HepG2 (cell line): ENCODE measurements around the gene ARL16. TPM values are rescaled to one million over a fixed set of nuclear protein-coding genes. Genes with fewer than 3 reads are reported as not detected.

Source experiments
- ATRX ChIP-seq: sonication (generic); formaldehyde crosslinking; IDR thresholded peaks from 2 replicates; pipeline ENCODE4 v1.4.0; 2020; ENCODE audit warnings: missing genetic modification reagents, borderline replicate concordance
- CBX2 ChIP-seq, 2 experiments: fragments of 200-600 bp in 1 of 2; sonication (generic); formaldehyde crosslinking in 1 of 2; IDR thresholded peaks; 2 replicates each; pipeline versions ENCODE4 v1.7.0 to v1.8.1; 2018 to 2022; ENCODE audit warnings: low read depth in 2 of 2, low read length in 1 of 2, mild to moderate bottlenecking in 1 of 2, missing genetic modification reagents in 1 of 2
- DNMT1 ChIP-seq: sonication (generic); formaldehyde crosslinking; IDR thresholded peaks from 2 replicates; pipeline ENCODE4 v1.5.1; 2020; ENCODE audit warnings: mild to moderate bottlenecking, missing genetic modification reagents
- FOXM1 ChIP-seq: sonication (generic); formaldehyde crosslinking; IDR thresholded peaks from 2 replicates; pipeline ENCODE4 v1.5.0; 2020; ENCODE audit warnings: missing genetic modification reagents
- IKZF4 ChIP-seq: sonication (generic); formaldehyde crosslinking; IDR thresholded peaks from 2 replicates; pipeline ENCODE4 v1.5.1; 2020; ENCODE audit warnings: borderline replicate concordance, mild to moderate bottlenecking, low read depth, missing genetic modification reagents; ENCODE audit errors: not compliant biosample characterization
- RARG ChIP-seq: sonication (generic); formaldehyde crosslinking; IDR thresholded peaks from 2 replicates; pipeline ENCODE4 v1.4.0; 2020; ENCODE audit warnings: low read depth, mild to moderate bottlenecking, missing genetic modification reagents
- SATB2 ChIP-seq: sonication (generic); formaldehyde crosslinking; IDR thresholded peaks from 2 replicates; pipeline ENCODE4 v1.5.0; 2020; ENCODE audit warnings: missing genetic modification reagents
- SIX1 ChIP-seq: sonication (generic); formaldehyde crosslinking; IDR thresholded peaks from 2 replicates; pipeline ENCODE4 v1.4.0; 2020; ENCODE audit warnings: missing genetic modification reagents, borderline replicate concordance
- SNAI1 ChIP-seq: sonication (generic); formaldehyde crosslinking; IDR thresholded peaks from 2 replicates; pipeline ENCODE4 v1.5.0; 2020; ENCODE audit warnings: mild to moderate bottlenecking, missing genetic modification reagents, borderline replicate concordance
- WIZ ChIP-seq: sonication (generic); formaldehyde crosslinking; IDR thresholded peaks from 2 replicates; pipeline ENCODE4 v1.5.1; 2020; ENCODE audit warnings: mild to moderate bottlenecking, missing genetic modification reagents
- ZNF20 ChIP-seq: sonication (generic); formaldehyde crosslinking; IDR thresholded peaks from 2 replicates; pipeline ENCODE4 v1.4.0; 2020; ENCODE audit warnings: mild to moderate bottlenecking, moderate library complexity, missing genetic modification reagents
- ZNF292 ChIP-seq: sonication (generic); formaldehyde crosslinking; IDR thresholded peaks from 2 replicates; pipeline ENCODE4 v1.8.1; 2022; ENCODE audit warnings: mild to moderate bottlenecking, low read depth, missing genetic modification reagents, borderline replicate concordance
- ZNF431 ChIP-seq: sonication (generic); formaldehyde crosslinking; IDR thresholded peaks from 2 replicates; pipeline ENCODE4 v1.9.0; 2022; ENCODE audit warnings: missing genetic modification reagents, low read depth, mild to moderate bottlenecking, borderline replicate concordance
- ZNF557 ChIP-seq: sonication (generic); formaldehyde crosslinking; IDR thresholded peaks from 2 replicates; pipeline ENCODE4 v1.4.0; 2020; ENCODE audit warnings: missing genetic modification reagents
- ZZZ3 ChIP-seq: sonication (generic); formaldehyde crosslinking; IDR thresholded peaks from 2 replicates; pipeline ENCODE4 v1.4.0; 2020; ENCODE audit warnings: missing genetic modification reagents, mild to moderate bottlenecking, borderline replicate concordance
- polyA plus RNA-seq, 8 experiments: library from polyadenylated mRNA; depleted of rRNA in 3 of 8; stranded (reverse) in 7 of 8; unstranded in 1 of 8; fragments of >200 nt; fragmentation: Illumina TruSeq in 4 of 8; extraction: Trizol in 4 of 8; gene quantifications; 2 replicates each; pipeline versions ENCODE4 v1.2.1 to v1.2.3, GENCODE V29; 2011 to 2016; ENCODE audit warnings: low read depth in 4 of 8, missing spikeins in 1 of 8, mixed read lengths in 1 of 8; ENCODE audit not compliant: insufficient read depth in 1 of 8
- total RNA-seq, 5 experiments: library from RNA; depleted of rRNA; stranded (reverse); fragments of >200 nt; fragmentation: Illumina TruSeq; extraction: Trizol; gene quantifications; 2 replicates each; pipeline ENCODE4 v1.2.3, GENCODE V29; 2016; ENCODE audit warnings: low read depth in 1 of 5
- TF ChIP-seq, protein P1 (sequence below): sonication (generic); formaldehyde crosslinking; IDR thresholded peaks from 2 replicates; pipeline ENCODE4 v1.4.0; 2020; ENCODE audit warnings: low read depth, missing genetic modification reagents
- TF ChIP-seq, protein P2 (sequence below): sonication (generic); formaldehyde crosslinking; IDR thresholded peaks from 2 replicates; pipeline ENCODE4 v1.4.0; 2020; ENCODE audit warnings: mild to moderate bottlenecking, missing genetic modification reagents
- TF ChIP-seq, protein P3 (sequence below): sonication (generic); formaldehyde crosslinking; IDR thresholded peaks from 2 replicates; pipeline ENCODE4 v1.4.0; 2020; ENCODE audit warnings: mild to moderate bottlenecking, missing genetic modification reagents

Gene ARL16
- total and polyA plus RNA-seq, 2 of the 13 experiments (the other 11 are each of a cell fraction or from before 2014, with no cell fraction given): 20.8 to 30.8 TPM

DNA sequence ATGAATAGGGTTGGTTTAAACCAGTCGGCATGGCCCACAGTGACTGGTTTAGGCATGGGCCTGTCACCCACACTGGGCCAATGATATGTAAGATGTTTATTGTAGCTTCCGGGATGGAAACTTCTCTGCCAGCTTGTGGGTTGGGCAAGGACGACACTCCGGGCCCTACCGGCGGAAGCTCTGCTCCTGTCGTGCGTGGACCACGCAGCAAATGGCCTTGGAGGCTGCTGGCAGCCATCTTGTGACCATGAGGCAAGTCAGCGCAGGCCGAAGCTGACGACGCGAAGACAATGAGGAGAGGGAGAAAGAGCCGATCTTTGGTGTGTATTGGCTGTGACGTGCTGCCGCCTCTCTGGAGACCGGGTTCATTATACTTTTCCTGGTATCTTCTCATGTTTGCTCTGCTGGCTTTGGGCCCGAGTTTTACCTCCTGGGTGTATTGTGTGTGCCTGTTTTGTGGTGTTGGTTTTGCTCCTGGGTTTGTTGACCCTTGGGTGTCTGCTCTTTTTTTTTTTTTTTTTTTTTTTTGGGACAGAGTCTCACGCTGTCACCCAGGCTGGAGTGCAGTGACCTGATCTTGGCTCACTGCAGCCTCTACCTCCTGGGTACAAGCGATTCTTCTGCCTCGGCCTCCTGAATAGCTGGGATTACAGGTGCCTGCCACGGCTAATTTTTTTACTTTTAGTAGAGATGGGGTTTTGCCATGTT lies 43.9 kb upstream of the ARL16 start (continued):
- TF ChIP-seq, protein P1, sequence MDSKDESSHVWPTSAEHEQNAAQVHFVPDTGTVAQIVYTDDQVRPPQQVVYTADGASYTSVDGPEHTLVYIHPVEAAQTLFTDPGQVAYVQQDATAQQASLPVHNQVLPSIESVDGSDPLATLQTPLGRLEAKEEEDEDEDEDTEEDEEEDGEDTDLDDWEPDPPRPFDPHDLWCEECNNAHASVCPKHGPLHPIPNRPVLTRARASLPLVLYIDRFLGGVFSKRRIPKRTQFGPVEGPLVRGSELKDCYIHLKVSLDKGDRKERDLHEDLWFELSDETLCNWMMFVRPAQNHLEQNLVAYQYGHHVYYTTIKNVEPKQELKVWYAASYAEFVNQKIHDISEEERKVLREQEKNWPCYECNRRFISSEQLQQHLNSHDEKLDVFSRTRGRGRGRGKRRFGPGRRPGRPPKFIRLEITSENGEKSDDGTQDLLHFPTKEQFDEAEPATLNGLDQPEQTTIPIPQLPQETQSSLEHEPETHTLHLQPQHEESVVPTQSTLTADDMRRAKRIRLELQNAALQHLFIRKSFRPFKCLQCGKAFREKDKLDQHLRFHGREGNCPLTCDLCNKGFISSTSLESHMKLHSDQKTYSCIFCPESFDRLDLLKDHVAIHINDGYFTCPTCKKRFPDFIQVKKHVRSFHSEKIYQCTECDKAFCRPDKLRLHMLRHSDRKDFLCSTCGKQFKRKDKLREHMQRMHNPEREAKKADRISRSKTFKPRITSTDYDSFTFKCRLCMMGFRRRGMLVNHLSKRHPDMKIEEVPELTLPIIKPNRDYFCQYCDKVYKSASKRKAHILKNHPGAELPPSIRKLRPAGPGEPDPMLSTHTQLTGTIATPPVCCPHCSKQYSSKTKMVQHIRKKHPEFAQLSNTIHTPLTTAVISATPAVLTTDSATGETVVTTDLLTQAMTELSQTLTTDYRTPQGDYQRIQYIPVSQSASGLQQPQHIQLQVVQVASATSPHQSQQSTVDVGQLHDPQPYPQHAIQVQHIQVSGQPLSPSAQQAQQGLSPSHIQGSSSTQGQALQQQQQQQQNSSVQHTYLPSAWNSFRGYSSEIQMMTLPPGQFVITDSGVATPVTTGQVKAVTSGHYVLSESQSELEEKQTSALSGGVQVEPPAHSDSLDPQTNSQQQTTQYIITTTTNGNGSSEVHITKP: peak; percentile 79; the same call in 1 of the 2 replicates
- TF ChIP-seq ZNF557 (peak; percentile 91), FOXM1 (CRISPR knock-in tag) (peak; percentile 81), CBX2 (IDR thresholded peaks at IDR 0.05; ENCODE audit: low read depth, low read length) (no peak), CBX2 (CRISPR knock-in tag; IDR thresholded peaks at IDR 0.05; ENCODE audit: low read depth) (no peak), SIX1 (CRISPR knock-in tag) (no peak), WIZ (peak; percentile 90), ZNF431 (CRISPR knock-in tag) (peak; percentile 93), RARG (CRISPR knock-in tag) (0 out of 2 replicates have a peak, but pooled peaks have one; percentile 71), IKZF4 (peak; percentile 98), ATRX (CRISPR knock-in tag) (no peak; the same call in 1 of the 2 replicates), SNAI1 (CRISPR knock-in tag) (peak; percentile 98), DNMT1 (CRISPR knock-in tag) (peak; percentile 94), ZNF20 (CRISPR knock-in tag) (no peak; the same call in 1 of the 2 replicates), ZZZ3 (CRISPR knock-in tag) (peak; percentile 91), SATB2 (CRISPR knock-in tag) (peak; percentile 99), ZNF292 (CRISPR knock-in tag) (peak; percentile 68; the same call in 1 of the 2 replicates)
- TF ChIP-seq, protein P2, sequence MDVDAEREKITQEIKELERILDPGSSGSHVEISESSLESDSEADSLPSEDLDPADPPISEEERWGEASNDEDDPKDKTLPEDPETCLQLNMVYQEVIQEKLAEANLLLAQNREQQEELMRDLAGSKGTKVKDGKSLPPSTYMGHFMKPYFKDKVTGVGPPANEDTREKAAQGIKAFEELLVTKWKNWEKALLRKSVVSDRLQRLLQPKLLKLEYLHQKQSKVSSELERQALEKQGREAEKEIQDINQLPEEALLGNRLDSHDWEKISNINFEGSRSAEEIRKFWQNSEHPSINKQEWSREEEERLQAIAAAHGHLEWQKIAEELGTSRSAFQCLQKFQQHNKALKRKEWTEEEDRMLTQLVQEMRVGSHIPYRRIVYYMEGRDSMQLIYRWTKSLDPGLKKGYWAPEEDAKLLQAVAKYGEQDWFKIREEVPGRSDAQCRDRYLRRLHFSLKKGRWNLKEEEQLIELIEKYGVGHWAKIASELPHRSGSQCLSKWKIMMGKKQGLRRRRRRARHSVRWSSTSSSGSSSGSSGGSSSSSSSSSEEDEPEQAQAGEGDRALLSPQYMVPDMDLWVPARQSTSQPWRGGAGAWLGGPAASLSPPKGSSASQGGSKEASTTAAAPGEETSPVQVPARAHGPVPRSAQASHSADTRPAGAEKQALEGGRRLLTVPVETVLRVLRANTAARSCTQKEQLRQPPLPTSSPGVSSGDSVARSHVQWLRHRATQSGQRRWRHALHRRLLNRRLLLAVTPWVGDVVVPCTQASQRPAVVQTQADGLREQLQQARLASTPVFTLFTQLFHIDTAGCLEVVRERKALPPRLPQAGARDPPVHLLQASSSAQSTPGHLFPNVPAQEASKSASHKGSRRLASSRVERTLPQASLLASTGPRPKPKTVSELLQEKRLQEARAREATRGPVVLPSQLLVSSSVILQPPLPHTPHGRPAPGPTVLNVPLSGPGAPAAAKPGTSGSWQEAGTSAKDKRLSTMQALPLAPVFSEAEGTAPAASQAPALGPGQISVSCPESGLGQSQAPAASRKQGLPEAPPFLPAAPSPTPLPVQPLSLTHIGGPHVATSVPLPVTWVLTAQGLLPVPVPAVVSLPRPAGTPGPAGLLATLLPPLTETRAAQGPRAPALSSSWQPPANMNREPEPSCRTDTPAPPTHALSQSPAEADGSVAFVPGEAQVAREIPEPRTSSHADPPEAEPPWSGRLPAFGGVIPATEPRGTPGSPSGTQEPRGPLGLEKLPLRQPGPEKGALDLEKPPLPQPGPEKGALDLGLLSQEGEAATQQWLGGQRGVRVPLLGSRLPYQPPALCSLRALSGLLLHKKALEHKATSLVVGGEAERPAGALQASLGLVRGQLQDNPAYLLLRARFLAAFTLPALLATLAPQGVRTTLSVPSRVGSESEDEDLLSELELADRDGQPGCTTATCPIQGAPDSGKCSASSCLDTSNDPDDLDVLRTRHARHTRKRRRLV (CRISPR knock-in tag): peak; percentile 96
- TF ChIP-seq, protein P3, sequence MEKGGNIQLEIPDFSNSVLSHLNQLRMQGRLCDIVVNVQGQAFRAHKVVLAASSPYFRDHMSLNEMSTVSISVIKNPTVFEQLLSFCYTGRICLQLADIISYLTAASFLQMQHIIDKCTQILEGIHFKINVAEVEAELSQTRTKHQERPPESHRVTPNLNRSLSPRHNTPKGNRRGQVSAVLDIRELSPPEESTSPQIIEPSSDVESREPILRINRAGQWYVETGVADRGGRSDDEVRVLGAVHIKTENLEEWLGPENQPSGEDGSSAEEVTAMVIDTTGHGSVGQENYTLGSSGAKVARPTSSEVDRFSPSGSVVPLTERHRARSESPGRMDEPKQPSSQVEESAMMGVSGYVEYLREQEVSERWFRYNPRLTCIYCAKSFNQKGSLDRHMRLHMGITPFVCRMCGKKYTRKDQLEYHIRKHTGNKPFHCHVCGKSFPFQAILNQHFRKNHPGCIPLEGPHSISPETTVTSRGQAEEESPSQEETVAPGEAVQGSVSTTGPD (CRISPR knock-in tag): peak; percentile 84; the same call in 1 of the 2 replicates
